ENCODE measurements around the gene DMD.
A peak's percentile ranks its signal among the peaks of the same experiment; 100 is the strongest.

Gene DMD

DNA sequence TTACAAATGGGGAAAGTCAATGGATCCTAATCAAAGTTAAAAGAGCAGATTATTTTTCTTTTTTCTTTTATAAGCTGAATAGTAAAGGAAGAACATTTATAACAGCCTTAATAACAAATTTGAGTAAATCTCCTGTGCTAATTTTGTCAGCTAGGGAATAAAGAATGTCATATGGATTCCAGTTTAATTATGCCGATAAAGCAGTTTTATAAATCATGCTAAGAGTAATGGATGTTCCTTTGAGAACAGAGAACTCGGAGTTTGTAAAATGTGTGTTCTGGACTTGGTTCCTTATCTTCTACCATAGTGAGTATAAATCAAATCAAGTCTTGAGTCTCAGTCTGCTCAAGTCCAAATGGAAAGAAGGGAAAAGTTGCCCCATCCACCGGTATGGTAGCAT, 1959.2 kb downstream of the DMD start:
- no peak for DNase-seq

DNA sequence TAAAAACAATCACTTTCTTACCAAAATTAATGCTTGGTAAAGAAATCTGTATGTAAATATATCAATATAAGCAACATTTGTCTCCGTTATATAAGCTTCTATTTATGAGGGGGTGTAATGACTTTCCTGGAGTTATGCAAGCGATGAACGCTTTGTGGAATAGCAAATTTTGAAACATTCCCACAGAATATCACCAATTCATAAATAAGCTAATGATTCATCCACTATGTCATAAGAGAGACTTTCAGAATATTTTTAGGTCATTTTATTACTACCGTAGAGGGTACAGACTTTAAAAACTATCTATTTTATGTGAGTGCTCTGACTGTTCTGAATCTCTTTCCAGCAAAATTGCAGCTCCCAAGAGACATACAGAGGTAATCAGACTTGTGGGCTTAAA, 1960.0 kb downstream of the DMD start:
- no peak for DNase-seq

DNA sequence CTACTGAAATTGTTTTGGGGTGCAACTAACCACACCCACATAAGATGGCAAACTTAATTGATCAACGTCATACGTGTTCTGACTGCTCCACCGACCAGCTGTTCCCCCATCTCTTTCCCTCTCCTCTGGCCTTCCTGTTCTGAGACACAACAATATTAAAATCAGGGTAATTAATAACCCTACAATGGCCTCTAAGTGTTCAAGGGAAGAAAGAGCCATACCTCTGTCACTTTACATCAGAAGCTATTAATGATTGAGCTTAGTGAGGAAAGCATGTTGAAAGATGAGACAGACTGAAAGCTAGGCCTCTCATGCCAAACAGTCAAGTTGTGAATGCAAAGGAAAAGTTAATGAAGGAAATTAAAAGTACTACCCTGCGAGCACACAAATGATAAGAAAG, 1965.6 kb downstream of the DMD start:
- no peak for DNase-seq

DNA sequence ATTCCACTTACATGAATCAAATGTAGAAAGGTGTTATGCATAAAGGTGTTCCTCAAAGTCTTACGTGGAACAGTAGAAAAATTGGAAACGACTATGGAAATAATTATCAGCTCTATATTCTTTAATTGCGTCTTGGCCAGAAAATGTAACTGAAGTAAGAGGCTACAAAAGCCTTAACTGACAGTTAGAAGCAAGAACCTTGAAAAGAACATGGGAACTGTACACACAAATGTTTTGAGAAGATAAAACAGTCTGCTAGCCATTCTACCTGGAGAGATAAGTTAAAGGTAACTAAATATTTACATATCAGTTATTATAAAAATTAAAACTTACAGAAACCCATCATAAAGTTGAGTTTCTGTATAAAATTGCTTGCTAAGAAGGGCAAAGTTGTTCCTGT, 1967.5 kb downstream of the DMD start:
- no peak for DNase-seq

DNA sequence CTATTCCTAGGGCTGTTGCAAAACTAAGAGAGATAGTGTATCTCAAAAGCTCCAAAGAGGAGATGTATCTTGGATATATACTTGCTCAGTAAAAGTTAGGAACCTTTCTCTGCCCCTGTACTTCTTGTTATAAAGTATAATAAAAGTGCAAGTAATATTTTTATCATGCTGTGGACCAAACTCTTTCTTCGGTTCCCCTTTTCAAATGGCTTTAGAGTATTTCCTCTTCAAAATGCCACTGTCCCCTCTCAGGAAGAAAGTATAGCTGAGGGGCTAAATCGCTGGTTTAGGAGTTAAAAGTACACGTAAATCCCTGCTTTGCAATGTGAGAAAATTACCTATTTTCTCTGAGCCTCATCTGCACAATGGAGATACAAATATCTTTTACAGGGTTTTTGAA, 1970.4 kb downstream of the DMD start:
- no peak for DNase-seq

DNA sequence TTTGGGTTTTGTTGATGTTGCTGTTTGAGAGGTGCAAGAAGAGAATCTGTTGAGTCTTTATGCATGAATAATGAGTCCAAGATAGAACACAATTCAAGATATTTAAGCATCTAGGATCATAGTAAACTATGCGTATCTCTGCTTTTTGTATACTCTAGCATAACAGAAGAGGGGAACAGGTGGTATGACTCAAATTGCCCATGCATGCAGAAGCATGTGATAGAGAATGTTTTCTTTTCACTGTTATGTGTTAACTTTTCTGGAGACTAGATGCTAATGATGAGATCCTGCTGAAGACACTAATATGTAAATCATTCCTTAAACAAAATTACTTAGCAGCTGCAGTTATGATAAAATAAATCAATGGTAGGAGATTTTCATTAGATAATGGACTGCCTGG, 1974.2 kb downstream of the DMD start:
- DNase-seq: no peak

DNA sequence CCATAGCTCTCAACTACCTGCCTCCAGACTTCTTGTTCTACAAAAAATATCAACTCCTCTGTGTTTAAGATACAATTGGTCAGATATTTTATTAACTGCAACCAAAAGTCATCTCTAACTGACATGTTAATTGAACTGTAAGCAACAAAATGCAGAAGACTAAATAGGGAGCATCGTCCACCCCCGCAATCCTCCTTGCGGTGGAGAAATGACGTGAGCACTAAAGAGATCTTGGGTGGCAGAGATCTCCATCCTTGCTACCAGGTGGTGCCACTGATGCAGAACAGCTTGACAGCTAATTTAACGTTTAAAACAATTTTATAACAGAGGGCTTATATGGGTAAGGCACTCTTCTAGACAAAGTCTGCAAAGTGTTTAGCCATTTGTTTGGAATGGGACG, 1975.1 kb downstream of the DMD start:
- no peak for DNase-seq

DNA sequence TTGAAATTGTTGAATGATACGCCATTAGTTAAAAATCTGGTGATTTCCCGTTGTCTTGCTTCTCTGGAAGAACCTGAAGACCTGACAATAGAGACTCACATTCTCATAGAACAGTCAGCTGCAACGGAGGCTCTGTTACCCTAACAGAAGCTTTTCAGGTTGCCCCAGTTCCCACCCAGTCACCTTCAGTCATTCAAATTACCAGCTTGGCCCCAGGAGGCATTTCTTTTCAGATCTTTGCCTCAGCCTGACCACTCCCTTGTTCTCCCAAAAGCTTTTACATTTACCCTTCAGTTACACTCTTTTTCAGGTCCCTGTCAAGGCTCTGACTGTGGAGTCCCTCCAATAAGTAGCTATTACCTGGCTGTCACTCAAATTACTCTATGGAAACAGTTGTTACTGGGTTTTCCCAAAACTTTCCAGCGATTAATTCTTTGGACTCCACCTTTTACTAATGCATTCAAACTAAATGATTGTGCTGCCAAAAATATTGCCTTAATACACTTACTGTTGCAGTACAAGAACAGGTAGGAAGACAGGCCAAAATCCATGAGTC, 1977.3 kb downstream of the DMD start:
- DNase-seq: no peak

DNA sequence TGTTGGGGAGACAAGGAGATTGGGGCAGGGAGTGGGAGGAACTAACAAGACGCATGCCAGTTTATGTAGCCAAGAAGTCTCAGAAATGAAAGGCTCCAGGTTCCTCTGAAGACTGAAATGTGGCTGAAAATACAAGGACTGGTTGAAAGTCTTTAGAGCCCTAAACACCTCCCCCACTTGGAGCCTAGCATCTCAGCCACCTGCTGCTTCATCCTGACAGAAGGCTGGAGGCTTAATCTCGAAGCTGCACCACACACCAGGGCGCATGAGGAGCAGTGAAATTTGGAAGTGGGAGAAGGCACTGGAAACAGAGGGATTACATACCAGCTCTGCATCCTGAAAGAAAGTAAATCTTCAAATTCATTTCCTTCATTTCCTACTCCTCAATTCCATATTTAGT, 1978.8 kb downstream of the DMD start:
- no peak for DNase-seq

DNA sequence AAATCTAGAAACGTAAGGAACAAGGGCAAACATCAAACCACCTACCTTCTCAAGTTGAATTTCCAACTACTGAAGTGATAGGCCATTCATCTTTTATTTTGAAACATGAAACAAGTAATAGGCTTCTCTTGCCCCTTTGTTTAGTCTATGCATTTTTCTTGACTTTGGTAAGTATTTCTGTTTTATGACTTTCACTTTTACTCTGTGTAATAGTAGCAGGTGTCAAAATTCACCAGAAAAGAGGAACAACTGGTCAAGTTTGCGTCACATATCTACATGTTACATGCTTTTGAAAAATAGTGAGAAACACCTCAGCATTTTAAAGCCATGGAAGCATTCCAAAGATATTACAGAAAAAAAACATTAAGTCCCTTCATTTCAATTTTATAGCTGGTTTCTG, 1982.4 kb downstream of the DMD start:
- DNase-seq: peak; percentile 23

DNA sequence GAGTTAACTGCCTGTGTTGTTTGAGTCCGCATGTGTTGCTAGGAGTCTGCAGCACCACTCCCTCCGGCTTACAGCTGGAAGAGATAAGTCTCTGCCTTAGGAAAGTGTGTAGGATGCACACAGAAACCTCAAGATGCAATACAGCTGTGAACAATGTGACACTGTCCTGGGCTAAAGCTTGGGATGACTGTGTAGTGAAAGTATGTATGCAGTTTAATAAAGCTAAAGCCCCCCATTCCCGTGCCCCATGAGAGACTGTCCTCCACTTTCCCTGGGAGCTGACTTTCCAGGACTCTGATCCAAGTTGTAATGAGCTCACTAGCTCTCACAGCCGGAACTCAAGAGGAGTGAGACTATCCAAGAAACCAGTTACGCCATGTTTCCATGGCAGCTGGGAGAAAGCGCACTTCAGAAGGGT, 1982.9 kb downstream of the DMD start:
- no peak for DNase-seq

DNA sequence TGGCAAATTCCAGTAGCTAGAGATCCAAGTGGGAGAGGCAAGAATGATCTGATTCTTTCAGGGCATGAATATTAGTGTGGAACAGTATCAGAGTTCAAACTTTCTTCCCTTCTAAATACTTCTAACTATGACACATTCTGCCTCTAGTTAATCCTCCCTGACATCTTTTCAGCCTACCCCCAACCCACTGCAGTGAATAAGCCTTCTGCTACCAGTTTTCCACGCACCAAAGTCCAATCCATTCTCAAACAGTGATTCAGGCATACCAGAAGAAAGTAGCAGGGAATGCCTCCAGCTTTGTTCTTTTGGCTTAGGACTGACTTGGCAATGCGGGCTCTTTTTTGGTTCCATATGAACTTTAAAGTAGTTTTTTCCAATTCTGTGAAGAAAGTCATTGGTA, 1984.1 kb downstream of the DMD start:
- no peak for DNase-seq

DNA sequence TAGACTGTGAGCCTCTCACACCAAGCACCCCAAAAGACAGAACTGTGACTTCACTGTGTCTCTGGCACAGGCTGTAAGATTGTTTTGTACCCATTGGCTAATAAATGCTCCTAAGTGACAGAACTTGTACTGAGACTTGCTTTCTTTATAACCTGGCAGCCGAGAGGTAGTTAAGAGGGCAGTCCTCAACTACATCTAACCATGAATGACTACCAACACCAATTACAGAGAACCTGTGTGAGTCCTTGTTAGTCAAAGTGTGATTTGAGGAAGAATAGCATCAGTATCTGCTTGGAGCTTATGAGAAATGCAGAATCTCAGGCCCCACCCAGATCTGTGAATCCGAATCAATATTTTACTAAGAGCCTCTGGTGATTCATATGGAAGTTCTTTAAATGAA, 1985.5 kb downstream of the DMD start:
- no peak for DNase-seq

DNA sequence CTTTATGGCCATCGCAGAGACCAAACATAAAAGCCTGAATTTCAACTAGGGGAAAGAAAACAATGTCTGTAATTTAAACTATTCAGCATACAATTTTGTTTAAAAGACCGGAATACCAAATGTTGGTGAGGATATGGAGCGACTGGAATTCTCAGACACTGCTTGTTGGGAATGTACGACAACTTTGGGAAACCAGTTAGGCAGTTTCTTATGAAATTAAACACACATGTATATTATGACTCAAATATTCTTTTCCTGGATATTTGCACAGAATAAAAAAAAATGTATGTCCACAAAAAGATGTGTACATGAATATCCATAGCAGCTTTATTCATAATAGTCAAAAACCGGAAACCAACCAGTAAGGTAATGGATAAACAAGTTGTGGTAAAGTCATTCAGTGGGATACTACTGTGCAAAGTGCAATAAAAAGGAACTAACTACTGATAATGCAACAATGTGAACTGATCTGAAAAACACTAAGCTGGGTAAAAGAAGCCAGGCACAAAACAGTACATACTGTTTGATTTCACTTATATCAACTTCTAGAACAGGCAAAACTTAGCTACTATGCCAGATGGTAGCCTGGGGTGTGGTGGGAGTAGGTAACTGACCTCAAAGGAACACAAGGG, 1986.9 kb downstream of the DMD start:
- no peak for DNase-seq

DNA sequence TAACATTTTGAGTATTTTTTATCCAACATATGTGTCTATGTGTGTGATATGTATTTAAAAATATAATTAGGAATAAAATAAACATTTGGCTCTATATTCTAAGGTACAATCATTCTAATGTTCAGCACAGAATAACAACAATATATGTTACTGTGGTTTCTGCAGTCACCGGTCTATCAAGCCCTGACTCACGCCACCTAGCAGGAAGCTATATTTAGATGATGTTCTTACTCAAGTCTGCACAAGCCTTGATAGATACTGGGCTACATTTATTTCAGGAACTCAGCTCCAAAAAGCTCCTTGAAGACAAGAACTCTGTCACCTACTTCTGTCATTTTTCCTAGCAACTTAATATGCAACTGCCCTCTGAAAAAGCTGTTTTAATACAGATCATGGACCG, 1987.5 kb downstream of the DMD start:
- DNase-seq: peak; percentile 15

DNA sequence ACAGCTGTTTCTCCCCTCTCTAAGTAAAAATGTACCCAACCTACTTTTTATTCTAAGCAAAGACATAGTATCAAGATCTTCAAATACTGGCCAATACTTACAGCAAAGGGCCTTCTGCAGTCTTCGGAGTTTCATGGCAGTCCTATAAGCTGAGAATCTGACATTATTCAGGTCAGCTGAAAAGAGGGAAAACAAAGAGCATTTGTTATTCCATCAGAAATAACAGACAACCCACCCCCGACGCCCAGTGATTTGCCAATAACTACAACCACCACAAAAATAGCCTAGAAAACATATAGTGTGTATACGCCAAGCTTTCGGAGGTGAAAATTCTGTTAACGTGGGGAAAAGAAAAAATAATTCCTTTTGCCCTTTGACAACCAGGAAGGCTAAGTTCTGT, 1988.4 kb downstream of the DMD start:
- DNase-seq: no peak

DNA sequence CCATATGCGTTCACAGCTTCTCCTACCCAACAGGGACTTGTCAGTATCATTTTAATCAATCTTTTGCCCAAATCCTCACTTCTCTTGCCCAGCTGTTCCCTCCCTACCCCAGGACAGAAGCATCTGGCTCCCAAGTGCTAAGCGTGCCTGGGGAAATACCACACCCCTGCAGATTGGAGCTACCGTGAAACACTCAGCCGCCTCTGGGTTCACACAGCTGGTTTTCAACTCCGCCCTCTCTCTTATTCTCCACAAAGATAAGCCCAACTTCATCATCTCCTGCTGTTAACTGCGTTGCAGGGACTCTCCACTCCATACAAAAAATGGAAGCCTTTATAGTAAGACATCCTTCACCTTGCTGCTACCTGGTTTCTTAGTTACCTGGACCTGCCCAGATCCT, 1992.2 kb downstream of the DMD start:
- no peak for DNase-seq

DNA sequence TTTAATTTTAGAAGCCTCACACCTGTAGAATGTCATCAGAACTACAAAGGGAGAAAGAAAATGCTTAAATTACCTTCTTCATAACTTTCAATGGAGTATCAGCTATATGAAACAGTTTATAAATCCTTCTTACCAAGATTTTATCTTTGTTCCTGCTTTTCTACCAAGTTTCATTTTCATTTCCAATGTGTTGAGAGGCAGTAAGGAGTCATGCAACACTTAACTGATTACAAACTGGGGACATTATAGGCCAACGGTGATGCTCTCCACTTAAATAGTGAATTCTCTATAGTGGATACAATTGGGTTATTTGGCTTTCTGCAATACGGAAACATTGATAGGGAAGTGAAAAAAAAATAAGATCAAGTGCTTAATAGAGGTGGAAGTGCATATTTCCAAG, 1994.3 kb downstream of the DMD start:
- DNase-seq: no peak

DNA sequence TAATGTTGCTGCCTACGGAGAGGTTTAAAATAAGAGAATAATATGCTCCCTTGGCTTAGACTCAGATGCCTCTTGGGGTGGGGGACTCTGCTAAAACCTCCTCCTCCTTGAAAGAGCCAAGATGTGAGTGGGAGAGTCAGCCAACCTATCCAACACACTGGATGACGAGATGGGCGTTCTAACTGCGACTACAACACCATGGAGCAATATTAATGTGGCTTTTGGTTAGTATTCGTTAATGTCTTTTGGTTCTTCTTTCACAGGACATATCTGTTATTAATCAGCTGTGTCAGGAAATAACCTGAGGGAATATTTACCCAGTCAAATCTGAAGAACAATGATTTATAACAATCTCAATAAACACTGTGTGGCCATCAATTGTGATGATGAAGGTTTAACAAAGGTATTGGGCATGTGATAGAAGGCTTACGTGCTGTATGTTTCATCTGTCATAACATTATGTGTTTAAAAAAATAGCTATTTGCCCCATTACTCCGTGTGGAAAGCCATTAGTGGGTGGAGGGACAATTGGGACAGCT, 1996.0 kb downstream of the DMD start:
- DNase-seq: no peak

DNA sequence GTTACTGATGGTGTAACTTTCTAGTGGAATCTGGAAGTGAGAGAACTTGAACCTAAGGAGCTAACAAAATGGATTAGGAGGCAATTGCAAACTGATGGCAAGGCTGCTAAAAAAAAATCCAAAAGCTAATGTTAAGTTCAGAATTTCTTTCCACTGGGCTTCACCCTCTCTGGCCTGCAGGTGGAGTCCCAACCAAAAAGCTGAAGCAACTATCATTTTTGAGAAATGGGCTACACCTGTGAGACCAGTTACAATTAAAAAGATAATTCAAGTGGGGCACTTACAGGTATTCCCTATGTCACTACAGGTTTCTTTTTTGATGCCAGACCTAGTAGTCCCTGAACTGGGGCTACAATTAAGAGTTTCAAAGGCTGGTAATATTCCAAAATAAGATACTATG, 1997.4 kb downstream of the DMD start:
- DNase-seq: peak; percentile 37

DNA sequence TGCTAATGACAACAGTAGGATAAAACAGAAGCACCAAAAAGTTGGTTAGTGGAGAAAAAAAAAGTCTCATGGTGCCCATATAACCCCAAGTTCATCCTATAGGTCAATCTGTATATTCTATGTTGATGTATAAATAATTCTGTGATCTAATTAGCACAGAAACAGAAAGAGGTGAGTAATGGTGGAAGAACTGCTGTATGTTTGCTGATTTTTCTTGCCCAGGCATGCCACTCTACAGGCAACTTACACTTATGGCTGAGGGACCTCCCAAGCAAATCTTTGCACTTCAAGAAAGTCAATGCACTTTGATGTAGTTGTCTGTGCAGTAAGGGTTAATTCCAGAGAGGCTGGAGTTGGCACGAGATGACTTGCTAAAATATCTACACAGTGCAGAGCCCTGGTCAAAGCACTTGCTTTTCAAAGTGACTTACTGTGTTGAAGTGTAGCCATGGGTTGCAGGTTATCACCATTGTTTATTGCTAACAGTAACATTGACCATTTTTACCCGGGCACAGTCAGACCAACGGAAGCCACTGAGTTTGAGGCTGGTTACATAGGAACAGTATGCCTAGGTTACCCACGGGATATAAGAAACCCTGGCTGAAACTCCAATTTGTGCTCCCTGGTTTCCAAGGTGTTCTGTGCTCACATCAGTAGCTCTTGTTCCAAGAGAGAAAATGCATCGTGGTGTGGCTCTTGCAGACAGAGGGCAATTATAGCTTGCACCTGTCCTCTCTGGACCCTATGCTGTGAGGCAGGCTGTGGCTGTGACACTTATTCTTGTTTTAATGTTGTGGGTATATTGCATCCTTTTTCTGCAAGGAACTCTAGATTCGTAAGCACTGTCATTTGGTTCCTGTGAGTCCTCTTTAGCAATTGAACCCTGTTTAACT, 1998.2 kb downstream of the DMD start:
- no peak for DNase-seq

DNA sequence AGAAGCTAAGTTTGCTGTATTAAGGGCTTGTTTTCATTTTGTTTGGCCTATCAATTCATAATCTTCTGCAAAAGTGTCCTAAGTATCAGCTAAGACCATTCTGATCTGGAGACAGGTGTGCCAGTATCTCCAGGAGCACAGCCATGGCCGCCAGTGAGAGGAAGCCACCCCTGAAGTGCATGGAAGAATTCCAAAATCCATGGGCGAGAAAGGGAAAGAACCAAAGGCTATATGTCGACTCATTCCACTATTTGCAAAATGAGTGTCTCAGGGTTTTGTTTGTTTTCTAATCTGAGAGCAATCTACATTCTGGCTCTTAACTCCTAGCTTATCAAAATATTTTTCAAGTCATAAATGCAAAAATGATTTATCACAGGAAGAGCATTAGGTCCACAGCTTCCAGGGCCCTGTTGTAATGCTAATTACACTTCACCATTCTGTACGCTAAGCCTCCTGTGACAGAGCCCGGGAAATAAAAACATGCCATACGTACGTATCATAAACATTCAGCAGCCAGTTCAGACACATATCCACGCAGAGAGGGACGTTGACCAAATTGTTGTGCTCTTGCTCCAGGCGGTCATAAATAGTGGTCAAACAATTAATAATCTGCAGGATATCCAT, 2002.2 kb downstream of the DMD start:
- no peak for DNase-seq

DNA sequence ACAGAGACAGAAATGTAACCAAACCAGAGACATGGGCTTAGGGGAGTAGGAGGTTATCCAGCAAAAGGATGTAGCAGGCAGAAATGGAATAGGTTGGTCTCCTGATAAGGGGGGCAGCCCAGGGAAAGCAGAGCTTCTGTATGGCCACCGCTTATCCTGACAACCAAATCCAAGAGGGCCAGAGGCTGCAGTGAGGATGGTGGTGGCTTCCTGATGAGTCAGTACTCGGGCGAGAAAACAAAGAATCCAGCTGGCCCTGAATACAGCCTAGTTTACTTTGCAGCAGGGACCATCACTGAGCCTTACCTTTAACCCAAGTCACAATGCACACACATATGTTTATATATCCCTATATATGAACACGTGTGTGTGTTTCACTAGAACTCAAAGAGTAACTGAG, 2009.8 kb downstream of the DMD start:
- no peak for DNase-seq

DNA sequence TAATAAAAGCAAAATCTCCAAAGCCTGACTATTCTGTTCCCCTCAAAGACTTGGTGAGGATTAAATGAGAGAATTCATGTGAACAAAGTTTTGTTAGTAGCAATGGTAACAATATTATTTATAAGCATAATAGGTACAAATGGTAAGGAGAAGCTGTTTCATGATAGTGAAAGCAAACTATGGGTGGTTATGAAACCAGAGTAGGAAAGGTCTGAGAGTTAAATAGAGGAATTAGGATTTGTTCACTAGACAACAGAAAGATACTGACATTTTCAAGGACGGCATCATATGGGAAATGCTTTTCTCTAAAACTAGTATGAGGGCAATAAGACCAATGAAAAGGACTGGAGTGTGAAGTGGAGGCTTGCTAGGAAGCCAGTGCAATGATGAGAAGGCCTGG, 2010.9 kb downstream of the DMD start:
- DNase-seq: no peak
